GM21786 (cell line): ENCODE data around the gene GREB1L.
"Not testable (repeated sequence)": the region's sequence is repeated elsewhere in the genome, so short reads cannot be mapped to it uniquely, and the experiment has no call there.

ENCODE experiments used
- ATAC-seq: cut with Tn5 transposase; IDR thresholded peaks from one replicate; pipeline ENCODE4 v1.9.1; 2021; ENCODE audit not compliant: unreplicated experiment

The GREB1L gene

DNA sequence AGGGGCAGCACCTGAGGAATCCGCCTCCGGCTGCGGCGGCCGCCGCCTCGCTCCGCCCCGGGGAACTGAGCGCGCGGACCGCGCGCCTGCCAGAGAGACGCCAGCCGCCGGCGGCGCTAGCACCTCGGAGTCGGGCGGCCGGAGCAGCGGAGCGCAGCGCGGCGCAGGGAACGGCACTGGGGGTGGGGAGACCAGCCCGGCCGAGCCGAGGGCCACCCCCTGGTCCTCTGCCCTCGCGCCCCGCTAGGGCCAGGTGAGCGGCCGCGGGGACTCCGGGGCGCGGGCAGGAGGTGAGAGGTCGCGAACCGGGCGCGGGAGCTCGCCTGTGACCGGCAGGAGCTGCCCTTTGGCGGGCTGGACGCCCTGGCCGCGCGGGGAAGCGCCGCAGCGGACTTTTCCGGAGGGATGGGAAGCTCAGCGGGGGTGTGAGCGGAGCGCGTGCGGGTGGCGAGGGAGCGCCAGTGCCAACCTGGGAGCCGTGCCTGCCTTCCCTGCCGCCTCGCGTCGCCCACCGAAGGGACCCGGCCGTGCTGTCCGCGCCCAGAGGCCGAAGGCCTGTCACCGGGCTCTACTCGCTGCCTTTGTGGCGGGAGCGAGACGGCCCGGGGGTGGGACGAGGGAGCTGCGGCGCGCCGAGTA, at the start of gene GREB1L:
GREB1L (plus strand) TSS at position 92 of the 639 bp plus-strand sequence. CDS start 141,287 bp downstream, outside the sequence.
- ATAC-seq, result no peak

DNA sequence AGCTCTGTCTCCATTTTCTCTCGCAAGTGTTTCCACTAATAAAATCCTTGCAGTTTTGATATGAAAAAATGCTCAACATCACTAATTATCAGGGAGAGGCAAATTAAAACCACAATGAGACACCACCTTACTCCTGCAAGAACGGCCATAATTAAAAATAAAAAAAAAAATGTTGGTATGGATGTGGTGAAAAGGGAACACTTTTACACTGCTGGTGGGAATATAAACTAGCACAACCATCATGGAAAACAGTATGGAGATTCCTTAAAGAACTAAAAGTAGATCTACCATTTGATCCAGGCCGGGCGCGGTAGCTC, 49.8 kb upstream of the GREB1L start:
- ATAC-seq, result no peak

DNA sequence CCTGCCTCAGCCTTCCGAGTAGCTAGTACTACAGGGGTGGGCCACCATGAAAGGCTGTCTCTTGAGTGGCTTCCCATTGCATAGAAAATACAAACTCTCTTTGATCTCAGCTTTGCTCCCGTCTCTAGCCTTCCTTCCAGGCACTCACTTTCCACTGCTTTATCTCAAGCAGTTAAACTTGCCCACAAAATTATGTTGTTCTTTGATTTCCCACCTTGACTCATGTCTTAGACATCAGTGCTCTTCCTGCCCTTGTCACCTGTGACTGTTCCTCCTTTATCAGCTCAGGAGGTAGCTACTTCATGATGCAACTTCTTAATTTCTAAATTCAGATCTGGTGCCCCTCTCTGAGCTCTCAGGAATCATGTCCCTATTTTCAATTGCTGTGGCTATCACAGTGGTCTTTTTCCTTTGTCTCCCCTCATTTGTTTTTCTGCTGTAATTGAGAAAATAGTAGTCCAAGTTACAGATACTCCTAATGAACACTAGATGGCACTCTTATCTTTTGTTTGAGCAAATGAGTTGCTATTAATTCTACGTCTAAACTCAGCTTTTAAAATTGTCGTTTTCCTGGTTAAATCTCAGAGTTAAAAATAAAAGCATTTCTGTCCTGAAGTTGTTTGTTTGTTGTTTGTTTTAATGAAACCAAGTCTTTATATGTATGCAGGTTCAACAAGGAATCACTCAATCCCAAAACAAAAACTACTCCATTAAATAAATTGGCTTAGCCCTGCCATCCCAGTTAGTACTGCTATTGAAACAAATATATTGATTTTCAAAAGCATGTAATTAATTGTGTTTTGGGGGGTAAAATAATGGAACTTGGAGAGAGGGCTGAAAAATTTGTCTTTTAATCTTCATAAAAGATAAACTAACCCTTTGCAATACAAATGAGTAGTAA, 46.9 kb upstream of the GREB1L start:
- ATAC-seq, result no peak

DNA sequence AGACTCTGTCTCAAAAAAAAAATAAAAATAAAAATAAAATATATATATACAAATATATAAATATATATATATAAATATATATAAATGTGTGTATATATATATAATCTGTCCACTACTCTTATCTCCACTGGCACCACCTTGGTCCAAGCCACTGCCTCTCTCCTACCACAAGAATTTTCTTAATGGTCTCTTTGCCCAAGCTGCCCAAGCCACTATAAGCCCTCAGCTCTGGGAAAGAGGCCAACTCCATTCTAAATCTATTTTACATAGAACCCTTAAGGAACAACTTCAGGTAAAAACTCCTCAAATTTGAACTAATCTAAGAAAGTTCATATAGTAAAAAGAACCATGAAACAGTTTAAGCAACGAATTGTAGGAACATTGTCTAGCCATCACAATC, 45.6 kb upstream of the GREB1L start:
- no peak for ATAC-seq

DNA sequence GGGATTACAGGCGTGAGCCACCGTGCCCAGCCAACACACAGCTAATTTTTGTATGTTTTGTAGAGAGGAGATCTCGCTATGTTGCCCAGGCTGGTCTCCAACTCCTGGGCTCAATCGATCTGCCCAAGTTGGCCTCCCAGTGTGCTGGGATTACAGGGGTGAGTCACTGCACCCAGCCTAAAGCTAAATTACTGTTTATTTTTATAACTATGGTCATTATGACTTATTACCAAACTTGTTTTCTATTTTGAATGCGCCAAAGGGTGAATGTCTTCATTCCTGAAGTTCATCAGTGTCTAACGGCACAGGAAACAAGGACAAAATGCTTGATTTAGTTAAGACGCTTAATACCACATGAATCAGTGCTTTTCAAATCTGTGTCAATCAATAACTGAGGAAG, 38.9 kb upstream of the GREB1L start:
- no peak for ATAC-seq

DNA sequence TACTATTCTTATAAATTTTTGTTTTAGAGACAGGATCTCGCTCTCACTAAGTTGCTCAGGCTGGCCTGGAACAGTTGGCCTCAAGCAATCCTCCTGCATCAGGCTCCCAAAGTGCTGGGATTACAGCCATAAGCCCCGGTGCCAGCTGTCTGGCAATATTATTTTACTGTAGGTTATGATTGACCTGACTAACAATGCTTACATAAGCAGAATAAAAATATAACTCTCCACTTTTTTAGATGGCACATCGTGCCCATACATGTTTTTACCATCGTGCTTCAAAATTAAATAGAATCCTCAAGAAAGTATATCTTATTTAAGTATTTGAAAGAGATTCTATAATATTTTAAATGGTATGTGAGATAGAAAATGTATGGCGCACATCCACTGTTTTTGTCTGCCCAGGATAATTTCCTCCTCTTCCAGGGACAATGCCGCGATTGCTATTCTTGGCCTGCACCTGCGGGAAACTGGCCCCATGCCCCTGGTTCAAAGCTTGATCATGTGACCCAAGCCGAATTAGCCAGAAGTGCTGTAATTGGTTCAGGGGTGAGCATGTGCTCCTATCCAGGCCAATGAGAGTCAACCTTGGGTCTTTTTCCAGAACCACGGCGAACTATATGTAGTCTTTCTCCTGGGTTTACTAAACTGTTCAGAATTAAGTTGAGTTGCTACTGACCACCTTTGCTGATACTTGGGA, 38.3 kb upstream of the GREB1L start:
- ATAC-seq, result no peak

DNA sequence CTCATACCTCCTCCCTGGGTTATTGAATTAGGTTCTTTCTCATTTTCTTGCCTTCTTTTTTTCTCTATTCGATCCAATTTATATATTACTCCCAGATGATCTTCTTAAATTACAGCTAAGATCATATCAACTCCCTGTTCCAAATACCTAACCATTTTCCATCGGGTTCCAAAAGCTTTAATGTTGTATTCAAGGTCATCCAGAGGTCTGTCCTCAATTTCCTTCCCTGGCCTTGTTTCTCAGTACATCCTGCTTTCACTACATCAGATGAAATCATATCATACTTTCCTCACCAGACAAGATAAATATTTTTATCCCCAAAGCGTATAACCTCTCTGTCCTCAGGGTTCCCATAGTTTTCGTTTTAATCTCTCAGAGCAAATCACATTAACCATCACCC, 36.3 kb upstream of the GREB1L start:
- no peak for ATAC-seq

DNA sequence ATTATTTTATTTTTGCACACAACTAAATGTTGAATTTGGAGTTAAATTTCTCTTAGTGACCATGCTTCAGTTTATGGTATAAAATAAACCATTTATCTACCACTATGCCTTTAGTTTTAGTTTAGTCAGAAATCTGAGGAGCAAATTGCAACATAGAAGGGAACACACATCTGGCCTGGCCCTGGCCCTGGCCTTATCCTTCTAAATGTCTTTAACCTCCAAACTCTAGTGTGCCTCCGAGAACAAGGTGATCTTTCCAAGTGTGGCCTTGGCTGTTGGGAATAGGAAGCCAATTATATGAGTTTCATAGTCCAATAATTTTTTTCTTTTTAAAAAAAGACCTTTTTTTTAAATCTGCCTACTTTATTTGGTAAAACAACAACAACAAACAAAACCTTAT, 31.8 kb upstream of the GREB1L start:
- no peak for ATAC-seq

DNA sequence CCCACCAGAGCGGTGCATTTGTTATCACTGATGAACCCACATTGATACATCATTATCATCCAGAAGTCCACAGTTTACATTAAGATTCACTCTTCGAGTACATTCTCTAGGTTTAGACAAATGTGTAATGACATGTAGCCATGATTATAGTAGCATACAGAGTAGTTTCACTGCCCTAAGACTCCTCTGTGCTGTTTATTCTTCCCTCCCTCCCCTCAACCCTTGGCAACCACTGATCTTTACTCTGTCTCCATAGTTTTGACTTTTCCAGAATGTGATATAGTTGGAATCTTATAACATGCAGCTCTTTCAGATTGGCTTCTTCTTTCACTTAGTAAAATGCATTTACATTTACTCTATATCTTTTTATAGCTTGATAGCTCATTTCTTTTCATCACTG, 31.2 kb upstream of the GREB1L start:
- no peak for ATAC-seq

DNA sequence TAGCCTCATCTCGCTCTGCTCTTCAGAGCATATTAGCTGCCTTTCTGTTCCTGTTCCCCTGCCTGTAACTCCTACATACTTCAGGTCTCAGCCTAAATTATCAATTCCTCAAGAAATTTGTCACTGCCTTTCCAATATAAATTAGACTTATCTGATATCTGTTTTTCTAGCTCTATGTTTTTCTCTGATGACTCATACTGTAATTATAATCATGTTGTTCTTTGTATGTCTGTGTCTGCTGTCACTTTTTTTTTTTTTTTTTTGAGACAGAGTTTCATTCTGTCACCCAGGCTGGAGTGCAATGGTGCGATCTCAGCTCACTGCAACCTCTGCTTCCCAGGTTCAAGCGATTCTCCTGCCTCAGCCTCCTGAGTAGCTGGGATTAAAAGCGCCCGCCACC, 27.6 kb upstream of the GREB1L start:
- ATAC-seq, result not testable (repeated sequence)

DNA sequence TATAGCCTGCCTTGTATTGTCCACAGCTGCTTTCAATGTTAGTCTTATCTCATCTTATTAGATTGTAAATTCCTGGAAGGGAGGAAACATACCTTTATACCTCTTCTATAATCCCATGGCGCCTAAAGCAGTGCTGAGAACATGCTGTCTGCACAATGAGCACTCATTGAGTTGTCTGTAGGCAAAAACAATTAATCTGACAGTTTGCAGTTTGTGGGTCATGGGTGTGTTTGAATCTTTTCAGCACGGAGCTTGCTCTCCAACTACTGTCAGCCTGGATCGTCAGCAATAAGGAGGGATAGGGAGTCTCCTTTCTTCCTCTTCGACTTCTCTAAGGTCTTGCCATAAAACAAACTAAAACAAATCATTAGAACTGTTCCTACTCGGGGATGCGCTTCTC, 26.5 kb upstream of the GREB1L start:
- ATAC-seq, result no peak

DNA sequence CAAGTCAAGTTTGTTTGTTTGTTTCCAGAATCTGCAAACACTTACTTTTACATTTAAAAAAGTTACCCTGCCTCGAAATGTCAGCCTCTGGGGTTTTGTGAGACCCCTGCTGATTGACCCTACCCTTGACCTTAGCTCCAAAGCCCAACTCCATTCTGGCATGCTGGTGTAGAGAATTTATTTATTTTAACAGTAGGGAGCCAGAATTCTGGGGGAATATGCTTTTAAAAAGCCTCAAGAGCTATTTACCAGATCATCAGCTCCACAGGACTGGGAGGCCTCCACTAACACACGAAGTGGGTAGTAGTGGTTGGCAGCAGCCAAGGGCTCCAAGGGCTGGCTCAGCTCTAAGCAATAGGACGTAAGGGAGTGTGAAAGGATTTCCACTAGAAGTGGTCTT, 23.2 kb upstream of the GREB1L start:
- no peak for ATAC-seq

DNA sequence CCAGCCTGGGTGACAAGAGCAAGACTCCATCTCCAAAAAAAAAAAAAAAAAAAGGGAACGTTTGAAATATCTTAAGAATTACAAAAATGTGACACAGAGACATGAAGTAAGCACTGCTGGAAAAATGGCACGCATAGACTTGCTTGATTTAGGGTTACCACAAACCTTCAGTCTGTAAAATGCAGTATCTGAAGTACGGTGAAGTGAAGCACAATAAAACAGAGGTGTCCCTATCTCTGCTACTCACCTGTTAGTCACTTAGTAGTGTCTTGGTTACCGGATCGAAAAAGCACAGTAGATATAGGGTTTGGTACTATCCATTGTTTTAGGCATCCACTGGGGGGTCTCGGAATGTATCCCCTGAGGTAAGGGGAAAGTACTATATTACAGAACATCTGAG, 11.6 kb upstream of the GREB1L start:
- no peak for ATAC-seq

DNA sequence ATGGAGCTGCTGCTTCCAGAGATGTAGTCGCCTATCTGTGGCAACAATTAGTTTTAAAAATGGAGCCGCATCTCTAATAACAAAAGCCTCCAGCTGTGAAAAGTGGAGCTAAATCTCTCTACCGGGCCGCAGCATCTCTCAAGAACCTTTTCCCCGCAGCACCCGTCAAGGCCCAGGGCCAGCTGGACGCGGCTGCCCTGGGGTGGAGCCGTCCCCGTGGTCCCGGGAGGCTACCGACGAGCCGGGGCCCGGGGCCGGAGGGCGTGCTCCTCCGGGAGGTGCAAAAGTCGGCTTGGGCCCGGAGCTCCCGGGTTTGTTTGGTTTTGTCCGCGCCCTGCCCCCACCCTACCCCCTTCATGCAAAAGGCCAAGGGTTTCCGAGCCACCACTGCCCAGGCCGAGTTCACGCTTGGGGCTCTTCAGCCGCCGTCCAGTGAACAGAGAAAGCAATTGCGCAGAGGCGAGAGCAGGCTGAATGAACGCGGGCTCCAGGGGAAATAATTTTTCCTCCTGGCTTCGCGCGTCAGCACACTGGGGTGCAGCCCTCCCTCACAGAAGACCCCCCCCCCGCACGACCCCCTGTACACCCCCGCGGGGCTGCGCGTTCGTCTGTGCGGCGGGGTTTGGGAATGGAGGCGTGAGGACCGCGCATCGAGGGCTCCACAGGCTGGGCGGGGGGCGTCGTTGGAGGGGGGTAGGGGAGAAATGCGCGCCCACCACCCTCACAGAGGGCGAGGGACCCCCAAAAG, 557 bp upstream of the GREB1L start:
- no peak for ATAC-seq

DNA sequence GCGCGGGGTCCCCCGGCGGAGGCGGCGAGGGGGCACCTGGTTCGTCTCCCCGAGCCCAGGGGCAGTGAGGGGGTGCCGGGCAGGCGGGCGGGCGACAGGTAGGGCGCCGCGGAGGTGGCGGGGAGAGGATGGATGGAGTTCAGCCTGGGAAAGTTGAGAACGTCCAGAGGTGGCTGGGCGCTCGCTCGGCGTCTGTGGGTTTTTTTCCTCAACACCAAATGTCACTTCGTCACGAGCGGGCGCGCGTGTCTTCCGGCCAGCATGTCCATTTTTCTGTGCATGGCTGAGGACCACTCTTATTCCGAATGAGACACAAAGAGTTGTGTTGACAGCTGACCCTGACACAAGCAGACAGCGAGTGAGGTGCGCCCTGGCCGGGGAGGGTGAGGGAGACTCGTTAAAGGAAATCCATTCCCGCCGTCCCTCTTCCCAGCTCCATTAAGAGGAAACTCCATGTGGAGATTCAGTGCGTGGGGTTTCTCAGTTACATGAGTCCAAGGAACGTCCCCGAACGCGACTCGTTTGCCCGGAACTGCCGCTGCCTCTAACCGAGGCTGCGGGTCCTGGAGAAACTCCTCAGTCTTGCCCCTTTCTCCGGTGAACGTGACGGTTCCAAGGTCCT, 859 bp downstream of the GREB1L start:
- no peak for ATAC-seq

DNA sequence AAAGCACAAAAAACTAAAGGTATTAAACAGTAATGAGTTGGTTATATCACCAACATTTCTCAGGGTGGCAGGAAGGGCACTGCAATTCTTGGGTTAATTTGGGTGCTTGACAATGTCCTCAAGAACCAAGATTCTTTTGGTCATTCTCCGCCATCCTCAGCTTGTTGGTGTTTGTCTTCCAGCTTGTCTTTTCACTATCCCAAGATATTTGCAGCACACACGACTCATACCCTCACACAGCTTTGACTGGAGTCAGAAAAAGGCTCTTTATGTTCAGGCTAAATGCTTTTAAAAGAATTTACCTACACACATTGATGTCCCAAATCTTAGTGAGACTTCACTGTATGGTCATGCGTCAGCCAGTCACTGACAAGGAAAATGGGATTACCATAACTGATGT, 12.5 kb downstream of the GREB1L start:
- no peak for ATAC-seq

DNA sequence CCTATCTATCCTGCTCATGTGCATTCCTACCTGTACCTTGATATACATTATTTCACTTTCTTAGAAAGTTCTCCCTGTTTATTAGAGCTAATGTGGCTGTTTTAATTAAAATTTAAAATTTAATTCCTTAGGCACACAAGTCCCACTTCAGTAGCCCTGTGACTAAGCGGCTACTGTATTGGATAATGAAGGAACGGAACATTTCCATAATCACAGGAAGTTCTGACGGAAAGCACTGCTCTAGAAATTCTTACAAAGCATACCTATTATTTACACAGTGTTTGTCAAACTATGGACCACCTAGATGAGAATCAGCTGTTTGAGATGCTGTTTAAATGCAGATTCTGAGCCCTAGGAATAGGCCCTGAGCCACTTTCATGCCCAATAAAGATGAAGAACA, 13.2 kb downstream of the GREB1L start:
- ATAC-seq, result no peak

DNA sequence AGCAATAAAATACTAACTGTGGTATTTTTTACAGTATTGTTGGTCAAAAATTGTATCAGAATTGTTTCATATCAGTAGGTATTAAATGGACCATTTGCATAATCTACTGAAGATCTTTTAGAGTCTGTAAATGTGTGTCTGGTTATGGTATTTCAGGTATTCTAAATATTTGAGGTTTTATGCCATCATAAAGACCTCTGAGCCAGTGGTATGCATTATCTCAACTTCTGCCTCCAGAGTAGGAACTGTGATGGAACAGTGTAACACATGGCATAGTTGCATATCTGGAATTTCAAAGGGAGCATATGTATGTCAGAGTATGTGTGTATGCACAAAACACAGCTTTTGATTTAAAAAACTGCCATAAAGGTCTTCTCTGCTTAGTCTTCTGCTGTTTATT, 15.4 kb downstream of the GREB1L start:
- ATAC-seq, result no peak

DNA sequence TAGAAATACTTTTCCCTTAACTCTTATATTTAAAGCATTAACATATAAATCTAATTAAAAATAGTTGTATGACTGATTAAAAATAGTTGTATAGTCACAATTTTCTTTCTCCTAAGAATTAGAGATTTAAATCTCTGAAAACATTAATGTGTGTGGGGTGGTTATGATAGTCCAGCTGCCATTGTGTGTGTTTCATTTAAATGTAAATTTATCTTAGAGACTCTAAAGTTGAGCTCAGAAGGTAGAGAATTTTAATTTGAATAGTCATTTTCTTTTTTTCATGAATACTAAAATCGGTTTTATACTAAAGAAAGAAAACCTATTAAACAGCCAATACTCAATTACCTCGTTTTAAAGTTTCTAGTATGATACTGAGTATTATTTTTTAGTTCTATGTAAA, 18.6 kb downstream of the GREB1L start:
- no peak for ATAC-seq

DNA sequence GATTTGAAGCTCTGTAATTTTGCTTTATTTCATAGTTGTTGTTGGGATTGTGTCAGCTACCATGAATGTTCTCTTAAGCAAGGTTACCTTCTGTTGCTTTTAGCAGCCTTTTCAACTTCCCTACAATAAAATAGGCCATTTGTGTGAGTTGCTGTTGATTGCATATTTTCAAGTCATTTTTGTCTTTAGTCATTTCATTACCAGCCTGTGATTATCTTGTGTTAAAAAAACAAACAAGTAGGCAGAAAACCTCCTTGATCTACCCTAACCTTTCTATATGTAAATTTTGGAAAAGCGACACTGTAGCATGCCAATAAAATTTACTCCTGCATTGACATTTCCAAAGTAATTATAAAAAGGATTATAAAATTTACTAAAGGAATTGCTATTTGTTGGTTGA, 19.3 kb downstream of the GREB1L start:
- ATAC-seq, result no peak

DNA sequence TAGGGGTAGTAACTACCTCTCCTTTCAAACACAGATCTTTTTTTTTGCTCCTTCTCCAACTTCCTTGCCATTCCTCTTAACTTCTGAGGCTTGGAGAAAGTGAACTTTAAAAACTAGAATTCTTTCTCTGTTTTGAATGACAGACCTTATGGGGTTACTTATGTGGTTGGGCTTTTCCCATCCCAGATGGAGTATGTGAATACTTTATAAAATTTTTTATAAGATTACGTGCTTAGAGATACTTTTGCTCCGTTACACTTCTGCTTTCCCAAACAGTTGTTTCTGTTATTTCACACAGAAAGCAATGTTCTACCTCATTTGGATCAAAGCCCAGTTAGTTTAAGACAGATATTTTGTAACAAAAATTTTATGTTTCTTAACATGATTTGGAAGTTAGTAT, 20.2 kb downstream of the GREB1L start:
- ATAC-seq, result no peak
